Activated CD4-positive, alpha-beta T cell treated with anti-CD3 and anti-CD28 coated beads, Interleukin-2, amount 50 U/mL, for 4 hours (primary cell): Measurements from ENCODE around the gene LDHAL6B.

ENCODE experiments used
- DNase-seq, 2 experiments: peaks; one replicate each; pipeline ENCODE4 v3.0.0-alpha.2; 2020

Gene LDHAL6B

GRCh38 chr15:59221511-59222505 lies 15.2 kb downstream of the LDHAL6B start:
- no peak for DNase-seq

DNA sequence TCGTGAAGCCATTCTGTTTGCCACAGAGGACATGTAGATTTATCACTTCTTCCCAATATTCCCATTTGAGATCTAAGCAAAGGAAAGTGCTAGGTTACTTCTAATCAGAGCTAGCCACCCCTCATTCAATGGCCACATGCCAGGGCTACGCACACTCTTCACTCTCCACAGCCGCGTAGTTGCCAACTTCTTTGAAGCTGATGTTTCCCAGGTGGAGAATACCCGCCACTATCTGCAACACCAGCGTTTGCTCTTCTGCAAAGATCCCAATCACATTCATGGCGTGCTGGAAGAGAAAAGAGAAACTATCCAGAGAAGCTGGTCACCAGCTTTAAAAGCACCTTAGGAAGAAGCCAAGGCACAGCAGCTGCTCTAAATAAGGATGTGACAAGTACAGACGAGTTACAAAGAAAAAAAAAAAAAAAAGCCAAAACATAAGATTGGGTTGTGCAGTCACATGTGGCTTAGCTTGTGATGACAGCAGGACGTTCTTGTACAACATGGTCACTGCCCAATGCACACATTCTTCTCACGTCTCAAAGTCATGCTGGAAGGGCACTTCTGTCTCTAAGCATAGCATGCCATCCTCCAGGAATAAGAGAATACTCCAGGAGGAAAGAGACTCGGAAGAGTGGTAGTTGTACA lies 16.4 kb downstream of the LDHAL6B start:
- DNase-seq: no peak

- no peak for DNase-seq
Observed at GRCh38 chr15:59223736-59224135, 17.1 kb downstream of the LDHAL6B start.

DNA sequence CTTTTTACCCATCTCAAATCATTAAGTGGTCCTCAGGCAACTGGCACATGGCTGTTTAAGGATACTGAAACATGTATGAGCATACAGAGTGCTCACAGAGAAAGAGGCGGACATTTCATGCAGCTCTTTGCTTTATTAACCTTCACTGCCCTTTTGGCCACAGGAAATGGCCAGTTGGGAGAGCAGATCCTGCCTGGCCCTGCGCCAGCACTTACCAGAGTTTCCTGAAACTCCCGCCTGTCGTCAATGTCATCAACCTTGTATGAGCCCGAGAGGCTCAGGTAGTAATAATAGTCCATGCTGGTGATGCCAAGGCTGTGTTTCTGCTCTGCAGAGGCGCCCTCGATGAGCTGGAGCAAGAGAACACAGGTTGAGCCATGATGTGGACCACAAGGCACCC lies 17.8 kb downstream of the LDHAL6B start:
- no peak for DNase-seq

GRCh38 chr15:59227021-59227420 lies 20.4 kb downstream of the LDHAL6B start:
- no peak for DNase-seq

DNA sequence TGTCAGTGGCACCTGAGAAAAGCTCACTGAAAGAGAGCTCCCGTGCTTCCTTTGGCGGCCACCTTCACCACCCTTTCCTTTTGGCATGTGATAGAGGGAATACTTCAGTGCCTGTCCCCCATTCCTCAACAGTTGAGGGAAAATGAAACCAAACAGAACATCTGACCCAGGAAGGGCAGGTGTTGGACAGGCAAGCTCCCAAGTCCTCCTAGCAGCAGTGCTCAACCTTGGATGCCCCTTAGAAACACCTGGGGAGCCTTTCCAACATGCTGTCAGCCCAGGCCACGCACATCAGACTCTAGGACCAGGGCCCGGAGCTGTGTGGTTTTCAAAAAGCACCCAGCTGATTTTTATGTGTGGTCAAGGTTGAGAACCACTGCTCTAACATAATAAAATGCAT lies 22.4 kb downstream of the LDHAL6B start:
- no peak for DNase-seq

GRCh38 chr15:59229453-59229852 lies 22.8 kb downstream of the LDHAL6B start:
- DNase-seq: no peak

GRCh38 chr15:59230531-59231055 lies 23.9 kb downstream of the LDHAL6B start:
- DNase-seq: no peak

DNA sequence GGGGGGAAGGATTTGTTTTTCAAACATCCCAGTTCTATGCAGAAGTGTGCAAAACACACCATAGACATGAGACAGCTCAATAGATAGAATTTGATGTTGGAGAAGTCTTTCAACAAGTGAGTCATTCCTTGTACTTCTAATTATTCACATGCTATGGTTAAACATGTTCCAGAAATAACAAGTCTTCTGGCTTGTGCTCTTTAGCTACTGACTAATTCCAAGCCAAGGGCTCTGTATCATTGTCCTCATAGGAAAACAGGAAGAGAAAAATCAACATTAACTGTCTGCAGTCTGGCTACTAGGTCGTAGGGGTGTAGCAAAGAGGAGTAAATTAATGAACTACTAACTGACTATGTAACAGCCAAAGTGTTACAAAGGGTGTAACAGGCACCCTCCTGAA lies 25.8 kb downstream of the LDHAL6B start:
- no peak for DNase-seq

- DNase-seq: no peak
Observed at GRCh38 chr15:59236394-59236793, 29.8 kb downstream of the LDHAL6B start.

GRCh38 chr15:59237119-59237855 lies 30.6 kb downstream of the LDHAL6B start:
- no peak for DNase-seq

GRCh38 chr15:59237924-59238331 lies 31.3 kb downstream of the LDHAL6B start:
- no peak for DNase-seq

GRCh38 chr15:59240036-59240435 lies 33.4 kb downstream of the LDHAL6B start:
- no peak for DNase-seq

DNA sequence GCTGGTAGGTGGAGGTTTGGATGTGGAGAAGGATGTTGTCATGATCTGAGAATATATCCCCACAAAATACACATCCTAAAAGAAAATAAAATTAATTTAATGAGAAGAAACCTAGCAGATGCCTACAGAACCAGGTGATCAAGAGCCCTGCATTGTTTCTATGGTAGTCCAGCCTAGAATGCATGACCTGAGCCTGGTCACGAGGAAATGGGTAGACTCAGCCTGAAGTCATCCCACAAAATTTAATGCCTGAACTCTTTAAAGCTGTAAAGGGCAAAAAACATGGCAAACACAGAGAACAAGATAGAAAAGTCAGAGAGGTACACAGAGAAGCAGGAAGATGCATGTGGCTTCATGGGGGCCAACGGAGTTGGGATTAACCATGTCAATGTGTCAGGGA lies 36.0 kb downstream of the LDHAL6B start:
- no peak for DNase-seq

DNA sequence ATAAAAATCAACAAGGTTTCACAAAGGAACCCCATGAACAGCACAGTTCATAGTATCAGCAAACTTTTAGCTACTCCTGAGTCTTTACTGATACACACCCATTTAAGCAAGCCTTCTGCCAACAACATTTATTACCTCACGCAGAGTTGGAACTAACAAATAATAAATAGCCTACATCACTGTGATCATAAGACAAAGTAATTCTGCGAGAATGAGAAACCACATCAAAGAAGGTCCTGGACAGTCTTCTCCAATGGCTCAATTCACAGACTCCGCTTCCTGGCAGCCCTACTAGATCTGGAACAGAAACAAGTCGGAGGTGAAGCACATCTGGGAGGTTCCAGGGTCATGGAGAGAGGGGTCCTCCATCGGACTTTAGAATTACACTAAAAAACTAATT lies 37.0 kb downstream of the LDHAL6B start:
- DNase-seq: no peak

GRCh38 chr15:59244337-59244736 lies 37.7 kb downstream of the LDHAL6B start:
- DNase-seq: no peak

DNA sequence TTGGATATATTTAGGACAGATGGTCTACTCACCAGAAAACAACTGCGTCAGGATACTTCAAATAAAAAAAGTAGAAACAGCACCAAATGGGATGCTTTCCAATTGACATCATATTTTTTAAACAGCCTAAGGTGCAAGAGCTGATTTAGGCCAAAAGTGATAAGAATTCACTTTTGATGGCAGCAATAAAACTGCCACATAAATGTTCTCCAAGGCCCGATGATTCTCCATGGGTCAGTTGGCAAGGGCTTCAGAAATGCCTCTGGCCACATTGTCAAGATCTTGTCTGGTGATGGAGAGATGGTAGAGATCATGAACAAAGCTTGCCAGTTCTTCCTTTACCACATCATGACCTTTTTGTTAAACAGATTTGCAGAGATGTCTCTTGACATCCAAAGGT lies 38.9 kb downstream of the LDHAL6B start:
- DNase-seq: no peak

- peak; percentile 29 to 37 for DNase-seq
Observed at GRCh38 chr15:59247364-59247763, 40.7 kb downstream of the LDHAL6B start.

GRCh38 chr15:59249816-59250215 lies 43.2 kb downstream of the LDHAL6B start:
- no peak for DNase-seq

- no peak for DNase-seq
Observed at GRCh38 chr15:59250249-59250648, 43.6 kb downstream of the LDHAL6B start.

DNA sequence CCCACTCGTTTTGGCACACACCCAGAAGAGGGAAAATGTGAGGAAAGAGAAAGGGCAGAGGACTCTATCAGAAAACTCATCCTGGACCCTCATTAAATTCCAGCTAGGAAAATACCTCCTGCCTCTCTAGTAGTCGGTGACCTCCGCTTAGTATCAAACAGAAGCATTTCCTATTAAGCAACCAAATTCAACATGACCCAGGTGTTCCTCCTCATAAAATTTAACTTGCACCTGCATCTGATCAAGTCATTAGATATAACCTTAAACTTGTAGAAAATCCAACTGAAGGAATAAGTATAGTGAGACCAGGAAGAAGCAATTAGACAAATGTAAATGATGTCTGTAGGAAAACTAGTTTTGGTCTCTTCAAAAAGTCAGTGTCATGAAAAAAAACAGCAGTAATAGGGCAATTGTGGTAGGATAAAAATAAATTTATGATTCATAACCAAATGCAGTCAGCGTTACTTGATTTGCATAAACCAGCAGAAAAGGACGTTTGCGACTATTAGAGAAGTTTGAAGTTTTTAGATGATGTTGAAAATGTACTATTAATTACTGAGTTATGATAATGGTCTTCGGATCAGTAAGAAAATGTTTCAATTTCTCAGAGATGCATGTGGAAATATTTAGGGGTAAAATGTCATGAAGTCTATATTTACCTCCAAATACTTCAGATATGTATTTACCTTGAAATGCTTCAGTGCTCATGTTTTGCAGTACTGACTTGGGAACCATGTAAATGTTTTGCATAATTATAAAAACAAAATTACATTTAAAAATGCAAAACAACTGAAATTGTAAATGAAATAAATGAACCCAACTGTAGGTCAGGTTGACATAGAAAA lies 44.6 kb downstream of the LDHAL6B start:
- DNase-seq: no peak

- no peak for DNase-seq
Observed at GRCh38 chr15:59252137-59252536, 45.5 kb downstream of the LDHAL6B start.
